Tibial nerve (tissue), 4 donors: ENCODE measurements around the gene CD209.

Source experiments
- EP300 ChIP-seq, 2 donors: sonication (generic); formaldehyde crosslinking; IDR thresholded peaks; one replicate each; pipeline ENCODE4 v1.6.1; 2017; ENCODE audit warnings: antibody characterized with exemption in 2 of 2, mild to moderate bottlenecking in 1 of 2
- POLR2A ChIP-seq, 2 donors: fragments of 450-650 bp; IDR thresholded peaks; one replicate each; pipeline ENCODE4 v1.6.1; 2017; ENCODE audit warnings: antibody characterized with exemption in 2 of 2, mild to moderate bottlenecking in 2 of 2, moderate library complexity in 2 of 2
- TF ChIP-seq, protein P1 (sequence below), 5 experiments: fragments of 200-600 bp in 3 of 5; fragments of 450-650 bp in 2 of 5; sonication (generic) in 3 of 5; IDR thresholded peaks; one replicate each; pipeline ENCODE4 v1.5.1; 2016 to 2019; ENCODE audit warnings: antibody characterized with exemption in 5 of 5, mild to moderate bottlenecking in 3 of 5, moderate library complexity in 2 of 5

DNA sequence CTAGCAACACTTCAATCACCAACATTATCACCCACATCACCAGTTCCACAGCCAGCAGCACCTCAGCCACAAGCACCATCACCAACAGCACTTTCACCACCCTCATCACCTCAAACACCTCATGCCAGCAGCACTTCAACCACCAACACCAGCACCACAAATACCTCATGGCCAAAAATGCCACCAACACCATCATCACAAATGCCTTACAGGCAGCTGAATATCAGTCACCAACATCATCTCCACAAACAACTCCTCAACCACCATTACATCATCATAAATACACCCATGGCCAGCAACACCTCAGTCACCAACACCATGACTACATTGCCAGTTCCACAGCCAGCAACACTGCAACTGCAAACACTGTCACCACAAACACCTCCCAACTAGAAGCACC, 55.8 kb downstream of the CD209 start:
- TF ChIP-seq, protein P1, sequence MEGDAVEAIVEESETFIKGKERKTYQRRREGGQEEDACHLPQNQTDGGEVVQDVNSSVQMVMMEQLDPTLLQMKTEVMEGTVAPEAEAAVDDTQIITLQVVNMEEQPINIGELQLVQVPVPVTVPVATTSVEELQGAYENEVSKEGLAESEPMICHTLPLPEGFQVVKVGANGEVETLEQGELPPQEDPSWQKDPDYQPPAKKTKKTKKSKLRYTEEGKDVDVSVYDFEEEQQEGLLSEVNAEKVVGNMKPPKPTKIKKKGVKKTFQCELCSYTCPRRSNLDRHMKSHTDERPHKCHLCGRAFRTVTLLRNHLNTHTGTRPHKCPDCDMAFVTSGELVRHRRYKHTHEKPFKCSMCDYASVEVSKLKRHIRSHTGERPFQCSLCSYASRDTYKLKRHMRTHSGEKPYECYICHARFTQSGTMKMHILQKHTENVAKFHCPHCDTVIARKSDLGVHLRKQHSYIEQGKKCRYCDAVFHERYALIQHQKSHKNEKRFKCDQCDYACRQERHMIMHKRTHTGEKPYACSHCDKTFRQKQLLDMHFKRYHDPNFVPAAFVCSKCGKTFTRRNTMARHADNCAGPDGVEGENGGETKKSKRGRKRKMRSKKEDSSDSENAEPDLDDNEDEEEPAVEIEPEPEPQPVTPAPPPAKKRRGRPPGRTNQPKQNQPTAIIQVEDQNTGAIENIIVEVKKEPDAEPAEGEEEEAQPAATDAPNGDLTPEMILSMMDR (IDR thresholded peaks at IDR 0.05) = no peak
- TF ChIP-seq POLR2A (IDR thresholded peaks at IDR 0.05) (no peak), EP300 (IDR thresholded peaks at IDR 0.05) (no peak)
